GM23338 (cell line): Measurements from ENCODE around the gene ABR.

ENCODE experiments used
- CTCF ChIP-seq, 2 experiments: fragments of 200-600 bp in 1 of 2; sonication (generic) in 1 of 2; conservative IDR thresholded peaks; 2 replicates each; pipeline versions ENCODE4 v1.5.1 to v1.6.1; 2016 to 2017; ENCODE audit warnings: antibody characterized with exemption in 2 of 2, low read depth in 2 of 2, mild to moderate bottlenecking in 2 of 2, moderate library complexity in 1 of 2
- EZH2 ChIP-seq: fragments of 200-600 bp; sonication (generic); IDR thresholded peaks from one replicate; pipeline ENCODE4 v1.8.0; 2017; ENCODE audit warnings: antibody characterized with exemption, mild to moderate bottlenecking, low read depth; ENCODE audit not compliant: unreplicated experiment
- POLR2AphosphoS5 ChIP-seq: IDR thresholded peaks from 2 replicates; pipeline ENCODE4 v1.6.1; 2016; ENCODE audit warnings: antibody characterized with exemption, low read depth
- REST ChIP-seq: IDR thresholded peaks from one replicate; pipeline ENCODE4 v1.6.1; 2018; ENCODE audit warnings: antibody characterized with exemption; ENCODE audit not compliant: unreplicated experiment

- TF ChIP-seq CTCF (conservative IDR thresholded peaks at IDR 0.05; ENCODE audit: low read depth in 2 of 2) (no peak), POLR2AphosphoS5 (no peak), REST (no peak), EZH2 (no peak)
These were observed 43.9 kb upstream of the ABR start for GRCh38 chr17:1223662-1224061.
